ENCODE data around the gene ANKRD11. TPM values are rescaled to one million over a fixed set of nuclear protein-coding genes. Genes with fewer than 3 reads are reported as not detected.
"Not testable (repeated sequence)": the region's sequence is repeated elsewhere in the genome, so short reads cannot be mapped to it uniquely, and the experiment has no call there.

The ANKRD11 gene
- total and polyA plus RNA-seq, 12 donors: 47.7 to 93.6 (median 66.2) TPM

GRCh38 chr16:89334050-89334449, 156.3 kb downstream of the ANKRD11 start:
- H3K27ac ChIP-seq: peak overlapping the region in 9 of 10 donors; percentile 57 to 86 (median 79)
- no peaks in the 10 kb centered on the region for H3K36me3 ChIP-seq
- peak overlapping the region in 1 of 10 donors; percentile 9 for H3K4me3 ChIP-seq
- no peaks in the 10 kb centered on the region for H3K27me3 ChIP-seq
- intact Hi-C loops (cut with DNase I): loop anchor here (2.0 to 10.0 kb wide), 12 partner anchors 61 to 311 kb away; partner anchors contain the start of genes SPG7 (in 7 of the 10), ANKRD11 (in 3 of the 10) and RPL13 (in 1 of the 10)
- WGBS, 2 donors: 41 to 54% methylated on average over 2 of the region's 2 CpGs
- no peak for TF ChIP-seq CTCF (IDR thresholded peaks at IDR 0.05)
- H3K4me1 ChIP-seq: peaks cover 36 to 100% (median 85%) of the 10 kb centered on the region in 9 donors
- DNase-seq (no peak), ATAC-seq (peak in 3 of 8 donors; percentile 4 to 9 (median 8))
- no peaks in the 10 kb centered on the region for H3K9me3 ChIP-seq

DNA sequence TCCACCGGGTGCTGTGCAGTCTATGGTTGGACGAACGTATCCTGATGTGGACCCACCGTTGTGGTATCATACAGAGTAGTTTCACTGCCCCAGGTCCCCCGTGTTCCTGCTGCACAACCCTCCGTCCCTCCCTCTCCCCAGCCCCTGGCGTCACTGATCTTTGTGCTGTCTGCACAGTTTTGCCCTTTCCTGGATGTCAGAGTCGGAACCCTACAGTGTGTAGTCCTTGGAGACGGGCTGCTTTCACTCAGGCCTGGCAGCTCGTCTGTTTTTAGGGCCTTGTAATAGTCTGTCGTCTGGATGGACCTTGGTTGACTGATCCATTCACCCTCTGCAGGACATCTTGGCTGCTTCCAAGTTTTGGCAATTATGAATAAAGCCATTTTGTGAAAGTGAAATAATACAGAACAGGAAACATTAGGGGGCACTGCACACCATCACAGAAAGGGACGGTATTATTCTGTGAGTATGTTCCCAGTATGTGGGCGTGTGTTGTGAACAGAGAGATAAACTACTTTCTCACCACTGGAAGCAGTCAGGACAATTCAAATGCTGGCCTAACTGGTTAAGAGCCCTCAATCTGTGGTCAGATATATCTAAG, 156.9 kb downstream of the ANKRD11 start:
- not testable (repeated sequence) for H3K4me3 ChIP-seq, H3K9me3 ChIP-seq, H3K36me3 ChIP-seq, H3K27me3 ChIP-seq
- peak; percentile 67 to 89 (median 82) for ATAC-seq
- intact Hi-C loops (cut with DNase I): loop anchor here (2.0 to 10.0 kb wide), 12 partner anchors 61 to 311 kb away; partner anchors contain the start of genes SPG7 (in 7 of the 10), ANKRD11 (in 3 of the 10) and RPL13 (in 1 of the 10)
- peak in 1 of 2 donors; percentile 78 for DNase-seq
- peak overlapping the region in 9 of 10 donors; percentile 57 to 86 (median 79) for H3K27ac ChIP-seq
- H3K4me1 ChIP-seq: peaks cover 36 to 97% (median 81%) of the 10 kb centered on the region in 9 donors
- 26 to 27% methylated on average over 9 to 11 of the region's 13 CpGs for WGBS, 2 donors
- TF ChIP-seq CTCF (IDR thresholded peaks at IDR 0.05): peak; percentile 43 to 82 (median 70)

DNA sequence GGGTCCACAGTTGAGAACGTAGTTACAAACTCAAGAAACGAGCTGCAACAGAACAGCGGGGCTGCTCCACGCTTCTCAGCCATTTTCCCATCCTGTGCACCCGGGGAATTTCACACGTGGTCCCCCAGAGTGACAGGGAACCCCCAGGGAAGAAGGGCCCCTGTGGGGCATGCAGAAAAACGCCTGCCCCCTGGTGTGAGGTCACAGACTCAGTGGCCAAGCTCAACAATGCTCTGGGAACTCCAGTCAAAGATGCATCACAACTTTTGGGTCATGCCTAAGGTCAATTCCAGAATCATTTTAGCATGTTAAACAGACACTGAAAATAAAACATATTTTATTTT, 157.5 kb downstream of the ANKRD11 start:
- no peak for ATAC-seq

More for the DNA sequence above, 157.5 kb downstream of the ANKRD11 start:
- no peak for DNase-seq
- intact Hi-C loops (cut with DNase I): loop anchor here (2.0 to 10.0 kb wide), 11 partner anchors 62 to 312 kb away; partner anchors contain the start of genes SPG7 (in 6 of the 10), ANKRD11 (in 3 of the 10) and RPL13 (in 1 of the 10)
- peaks cover 34 to 90% (median 75%) of the 10 kb centered on the region in 9 donors for H3K4me1 ChIP-seq
- no peak overlapping the region for H3K4me3 ChIP-seq
- 51 to 52% methylated on average over 7 of the region's 7 CpGs for WGBS, 2 donors
- H3K36me3 ChIP-seq: no peaks in the 10 kb centered on the region
- no peaks in the 10 kb centered on the region for H3K27me3 ChIP-seq
- no peaks in the 10 kb centered on the region for H3K9me3 ChIP-seq
- H3K27ac ChIP-seq: peak overlapping the region in 6 of 10 donors; percentile 5 to 79 (median 34)
- no peak for TF ChIP-seq CTCF (IDR thresholded peaks at IDR 0.05)

All from heart right ventricle (tissue), 16 donors.